GM06990 (cell line): ENCODE measurements around the gene RC3H1.
"Not testable (repeated sequence)": the region's sequence is repeated elsewhere in the genome, so short reads cannot be mapped to it uniquely, and the experiment has no call there.

Source experiments
- DNase-seq: peaks from one replicate; pipeline ENCODE4 v3.0.0-alpha.2; 2011; ENCODE audit not compliant: insufficient read length; ENCODE audit errors: extremely low read depth
- H3K27me3 ChIP-seq: replicated peaks from 2 replicates; pipeline ENCODE4 v1.6.0; 2011; ENCODE audit warnings: low read length; ENCODE audit not compliant: control insufficient read depth, insufficient read depth
- H3K36me3 ChIP-seq: 2 replicates; pipeline ENCODE4 v1.5.1; 2011; ENCODE audit warnings: low read length; ENCODE audit not compliant: control insufficient read depth, insufficient read depth
- H3K4me3 ChIP-seq: replicated peaks from 2 replicates; pipeline ENCODE4 v1.5.1; 2011; ENCODE audit warnings: low read depth, mild to moderate bottlenecking, control low read depth, low read length
- TF ChIP-seq, protein P1 (sequence below): IDR thresholded peaks from 2 replicates; pipeline ENCODE4 v1.5.1; 2011; ENCODE audit warnings: low read length, control low read depth, mild to moderate bottlenecking, inconsistent platforms; ENCODE audit not compliant: insufficient read depth, poor library complexity, severe bottlenecking

Gene RC3H1

DNA sequence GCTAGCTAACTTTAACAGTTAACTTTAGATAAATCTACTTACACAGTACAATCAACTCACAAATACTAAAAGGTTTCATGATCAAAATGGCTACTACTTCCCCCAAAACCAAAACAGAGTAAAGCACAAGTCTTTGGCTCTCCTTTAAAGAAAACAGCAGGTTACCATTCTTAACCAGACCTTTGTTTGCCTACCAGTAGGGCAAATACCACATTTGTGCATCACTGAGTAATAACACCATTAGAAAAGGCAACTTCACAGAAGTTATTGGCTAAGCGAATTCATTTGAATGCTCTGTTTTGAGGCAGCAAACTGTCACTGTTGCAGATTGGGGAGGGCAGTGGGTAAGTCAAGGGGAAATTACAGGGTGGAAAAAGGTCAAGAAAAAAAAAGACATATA is 87.7 kb downstream of the RC3H1 start:
- DNase-seq = no peak
- H3K36me3 ChIP-seq = peaks cover 1% of the 10 kb centered on the region; the same call in 1 of the 2 replicates

DNA sequence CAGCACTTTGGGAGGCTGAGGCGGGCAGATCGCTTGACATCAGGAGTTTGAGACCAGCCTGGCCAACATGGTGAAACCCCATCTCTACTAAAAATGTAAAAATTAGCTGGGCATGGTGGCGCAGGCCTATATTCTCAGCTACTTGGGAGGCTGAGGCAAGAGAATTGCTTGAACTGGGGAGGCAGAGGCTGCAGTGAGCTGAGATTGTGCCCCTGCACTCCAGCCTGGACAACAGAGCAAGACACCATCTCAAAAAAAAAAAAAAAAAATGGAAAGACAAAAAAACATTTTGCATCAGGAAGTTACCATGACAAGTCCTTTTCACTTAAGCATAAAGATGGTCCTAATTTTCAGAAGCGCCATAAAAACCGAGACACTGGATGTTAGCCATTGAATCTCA is 91.6 kb downstream of the RC3H1 start:
- H3K36me3 ChIP-seq, H3K27me3 ChIP-seq, H3K4me3 ChIP-seq, DNase-seq: not testable (repeated sequence)

More for the DNA sequence above, 87.7 kb downstream of the RC3H1 start:
- no peak overlapping the region for H3K4me3 ChIP-seq
- TF ChIP-seq, protein P1, sequence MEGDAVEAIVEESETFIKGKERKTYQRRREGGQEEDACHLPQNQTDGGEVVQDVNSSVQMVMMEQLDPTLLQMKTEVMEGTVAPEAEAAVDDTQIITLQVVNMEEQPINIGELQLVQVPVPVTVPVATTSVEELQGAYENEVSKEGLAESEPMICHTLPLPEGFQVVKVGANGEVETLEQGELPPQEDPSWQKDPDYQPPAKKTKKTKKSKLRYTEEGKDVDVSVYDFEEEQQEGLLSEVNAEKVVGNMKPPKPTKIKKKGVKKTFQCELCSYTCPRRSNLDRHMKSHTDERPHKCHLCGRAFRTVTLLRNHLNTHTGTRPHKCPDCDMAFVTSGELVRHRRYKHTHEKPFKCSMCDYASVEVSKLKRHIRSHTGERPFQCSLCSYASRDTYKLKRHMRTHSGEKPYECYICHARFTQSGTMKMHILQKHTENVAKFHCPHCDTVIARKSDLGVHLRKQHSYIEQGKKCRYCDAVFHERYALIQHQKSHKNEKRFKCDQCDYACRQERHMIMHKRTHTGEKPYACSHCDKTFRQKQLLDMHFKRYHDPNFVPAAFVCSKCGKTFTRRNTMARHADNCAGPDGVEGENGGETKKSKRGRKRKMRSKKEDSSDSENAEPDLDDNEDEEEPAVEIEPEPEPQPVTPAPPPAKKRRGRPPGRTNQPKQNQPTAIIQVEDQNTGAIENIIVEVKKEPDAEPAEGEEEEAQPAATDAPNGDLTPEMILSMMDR = no peak
- no peaks in the 10 kb centered on the region for H3K27me3 ChIP-seq

DNA sequence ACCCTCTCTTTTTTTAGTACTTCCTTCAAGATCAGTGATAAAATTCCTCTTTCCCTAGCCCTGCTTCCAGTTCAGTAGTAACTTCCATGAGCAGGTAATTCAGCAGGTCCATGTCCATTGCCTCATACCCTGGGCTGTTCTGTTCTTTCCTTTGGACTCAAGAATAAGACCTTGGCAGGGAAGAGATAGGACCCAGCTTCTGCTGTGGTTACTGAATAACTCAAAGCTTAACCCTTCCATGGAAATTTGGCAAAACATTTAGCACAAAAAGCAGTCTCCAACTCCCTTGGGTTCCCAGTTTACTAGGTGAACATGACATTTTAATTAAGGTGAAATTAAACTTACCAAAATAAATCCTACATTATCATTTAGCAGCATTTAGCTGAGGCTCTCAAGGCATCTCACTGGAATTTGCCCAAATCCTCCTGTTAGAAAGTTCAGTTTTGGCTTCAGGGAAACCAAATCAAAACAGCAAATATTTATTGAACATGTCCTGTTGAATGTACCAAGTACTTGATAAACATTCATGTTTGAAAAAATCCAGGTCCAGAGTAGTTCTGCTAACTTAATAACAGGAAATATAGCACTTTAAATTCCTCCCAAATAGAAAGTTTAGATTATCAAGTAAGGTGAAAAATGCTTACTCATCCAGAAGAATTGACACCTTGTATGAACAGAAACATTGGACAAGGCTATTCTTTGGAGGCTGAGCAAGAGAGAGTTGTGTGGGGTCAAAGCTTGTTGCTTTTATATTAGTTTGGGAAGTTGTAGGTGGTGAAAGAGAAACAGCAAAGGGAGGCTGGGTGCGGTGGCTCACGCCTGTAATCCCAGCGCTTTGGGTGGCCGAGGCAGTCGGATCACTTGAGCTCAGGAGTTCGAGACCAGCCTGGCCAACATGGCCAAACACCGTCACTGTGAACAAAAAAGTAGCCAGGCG is 96.6 kb downstream of the RC3H1 start:
- H3K36me3 ChIP-seq = no peaks in the 10 kb centered on the region
- DNase-seq = no peak
- no peak overlapping the region for H3K4me3 ChIP-seq
- TF ChIP-seq, protein P1 = no peak
- H3K27me3 ChIP-seq = no peaks in the 10 kb centered on the region

DNA sequence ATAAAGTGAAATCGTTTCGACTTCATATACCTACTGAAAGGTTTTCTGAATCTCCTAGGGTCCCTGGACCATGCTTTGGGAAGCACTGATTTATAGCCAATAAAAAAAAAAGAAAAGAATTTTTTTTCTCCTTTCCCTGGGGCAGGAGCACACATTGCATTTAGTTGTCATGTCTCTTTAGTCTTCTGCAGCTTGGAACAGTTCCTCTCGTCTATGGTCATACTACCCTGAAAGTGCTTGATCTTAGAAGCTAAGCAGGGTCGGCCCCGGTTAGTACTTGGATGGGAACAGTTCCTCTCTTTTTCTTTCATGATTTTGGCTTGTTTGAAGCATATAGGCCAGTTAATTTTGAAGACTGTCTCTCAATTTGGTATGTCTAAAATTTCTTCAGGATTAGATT is 101.3 kb downstream of the RC3H1 start:
- TF ChIP-seq, protein P1 = no peak
- Histone ChIP-seq H3K36me3 (no peaks in the 10 kb centered on the region), H3K27me3 (no peaks in the 10 kb centered on the region), H3K4me3 (no peak overlapping the region)
- no peak for DNase-seq

DNA sequence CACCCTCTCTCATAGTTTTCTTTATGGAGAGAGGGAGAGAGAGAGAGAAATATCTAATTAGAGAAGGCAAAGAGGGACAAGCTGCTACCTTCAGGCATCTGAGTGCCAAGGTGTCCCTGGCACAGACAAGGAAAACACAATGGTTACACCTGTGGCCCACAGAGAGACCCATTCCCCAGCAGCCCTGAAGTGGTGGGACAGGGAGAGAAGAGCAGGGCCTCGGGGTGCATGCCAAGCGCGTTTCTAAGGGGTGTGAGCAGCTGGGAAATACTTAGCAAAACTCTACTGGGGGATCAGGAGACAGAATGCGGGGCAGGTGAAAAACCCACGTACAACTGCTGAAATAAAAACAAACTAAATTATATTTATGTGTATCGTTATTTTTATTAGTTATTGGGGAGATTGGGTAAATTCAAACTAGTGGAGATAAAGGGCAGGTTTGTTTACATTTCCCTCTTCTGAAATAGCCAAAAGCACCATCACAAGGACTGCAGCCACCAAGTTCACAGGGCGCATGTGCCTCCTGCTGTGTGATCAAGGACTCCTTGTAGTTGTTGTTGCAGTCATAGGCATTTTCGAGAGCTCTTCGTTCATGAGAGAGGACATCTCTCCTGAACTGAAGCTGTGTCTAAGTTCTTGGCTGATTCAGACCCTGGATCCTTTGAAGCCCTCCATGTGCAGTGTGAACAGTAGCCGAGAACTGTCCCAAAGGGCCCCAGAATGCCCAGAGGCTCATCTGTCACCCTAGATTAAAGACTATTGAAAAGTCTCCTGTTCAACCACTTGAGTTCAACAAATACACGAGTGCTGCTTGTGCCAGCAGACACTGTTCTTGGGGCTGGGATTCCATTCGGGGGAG is 104.3 kb downstream of the RC3H1 start:
- TF ChIP-seq, protein P1 = no peak
- H3K36me3 ChIP-seq = no peaks in the 10 kb centered on the region
- H3K27me3 ChIP-seq = no peaks in the 10 kb centered on the region
- H3K4me3 ChIP-seq = no peak overlapping the region
- no peak for DNase-seq

DNA sequence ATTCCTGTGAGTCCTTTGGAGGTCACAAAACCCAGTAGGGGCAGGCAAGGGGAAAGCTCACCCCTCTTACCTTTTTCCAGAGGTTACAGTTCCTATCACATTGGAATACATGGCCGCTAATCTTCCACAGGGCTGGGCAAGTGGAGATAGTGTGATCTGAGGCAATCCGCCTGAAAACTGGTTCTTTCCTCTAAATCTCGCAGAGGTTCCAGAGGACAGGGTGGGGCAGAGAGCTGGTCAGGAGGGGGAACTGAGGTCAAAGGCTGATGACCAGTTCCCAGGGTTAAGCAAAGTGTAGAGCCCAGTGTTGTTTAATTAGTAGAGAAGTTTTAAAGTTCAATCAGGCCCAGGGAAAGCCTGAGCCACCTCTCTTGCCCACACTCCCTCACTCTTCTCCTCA is 105.0 kb downstream of the RC3H1 start, which contains the start of gene SERPINC1:
Gene SERPINC1 (minus strand): TSS at position 179 of the 400 bp plus-strand sequence. CDS start 68 bp downstream, at position 111.
- Histone ChIP-seq H3K27me3 (no peaks in the 10 kb centered on the region), H3K36me3 (no peaks in the 10 kb centered on the region), H3K4me3 (no peak within 1 kb of the TSS)
- TF ChIP-seq, protein P1 = no peak
- no peak for DNase-seq
